ENCODE data around the gene HBD. TPM values are rescaled to one million over a fixed set of nuclear protein-coding genes. Genes with fewer than 3 reads are reported as not detected.

HBD gene
- total RNA-seq, 2 donors from 2014 or later, result not detected

GRCh38 chr11:5246772-5247471 is 12.6 kb upstream of the HBD start:
- no peaks in the 10 kb centered on the region for H3K9me3 ChIP-seq
- no peak overlapping the region for H3K4me3 ChIP-seq
- H3K9ac ChIP-seq (ENCODE audit: low read depth in 2 of 2, low read length in 2 of 2), result no peak overlapping the region
- no peak overlapping the region for H3K27ac ChIP-seq
- no peaks in the 10 kb centered on the region for H3K36me3 ChIP-seq
- no peak for DNase-seq
- H3K4me1 ChIP-seq, result no peaks in the 10 kb centered on the region
- intact Hi-C loops (cut with DNase I), result no loop called here
- H3K27me3 ChIP-seq, result no peaks in the 10 kb centered on the region
- TF ChIP-seq CTCF (IDR thresholded peaks at IDR 0.05), result no peak

GRCh38 chr11:5245155-5245554 is 10.9 kb upstream of the HBD start:
- Histone ChIP-seq H3K36me3 (no peaks in the 10 kb centered on the region), H3K9me3 (no peaks in the 10 kb centered on the region), H3K4me3 (no peak overlapping the region), H3K27me3 (no peaks in the 10 kb centered on the region), H3K4me1 (no peaks in the 10 kb centered on the region), H3K27ac (no peak overlapping the region), H3K9ac (ENCODE audit: low read depth in 2 of 2, low read length in 2 of 2) (no peak overlapping the region)
- intact Hi-C loops (cut with DNase I), result no loop called here
- DNase-seq, result no peak
- TF ChIP-seq CTCF (IDR thresholded peaks at IDR 0.05), result no peak

- H3K9me3 ChIP-seq, result no peaks in the 10 kb centered on the region
- H3K27me3 ChIP-seq, result no peaks in the 10 kb centered on the region
- H3K4me3 ChIP-seq, result no peak overlapping the region
- no peaks in the 10 kb centered on the region for H3K36me3 ChIP-seq
- no peak overlapping the region for H3K9ac ChIP-seq (ENCODE audit: low read depth in 2 of 2, low read length in 2 of 2)
- intact Hi-C loops (cut with DNase I), result no loop called here
- H3K27ac ChIP-seq, result no peak overlapping the region
- H3K4me1 ChIP-seq, result no peaks in the 10 kb centered on the region
- no peak for DNase-seq
- TF ChIP-seq CTCF (IDR thresholded peaks at IDR 0.05), result no peak
These were observed 9.5 kb upstream of the HBD start for GRCh38 chr11:5243816-5244180.

GRCh38 chr11:5242933-5243815 is 8.9 kb upstream of the HBD start:
- intact Hi-C loops (cut with DNase I), result no loop called here
- no peak overlapping the region for H3K27ac ChIP-seq
- no peaks in the 10 kb centered on the region for H3K4me1 ChIP-seq
- DNase-seq, result no peak
- H3K9ac ChIP-seq (ENCODE audit: low read depth in 2 of 2, low read length in 2 of 2), result no peak overlapping the region
- no peaks in the 10 kb centered on the region for H3K27me3 ChIP-seq
- H3K36me3 ChIP-seq, result no peaks in the 10 kb centered on the region
- H3K4me3 ChIP-seq, result no peak overlapping the region
- no peak for TF ChIP-seq CTCF (IDR thresholded peaks at IDR 0.05)
- H3K9me3 ChIP-seq, result no peaks in the 10 kb centered on the region

DNA sequence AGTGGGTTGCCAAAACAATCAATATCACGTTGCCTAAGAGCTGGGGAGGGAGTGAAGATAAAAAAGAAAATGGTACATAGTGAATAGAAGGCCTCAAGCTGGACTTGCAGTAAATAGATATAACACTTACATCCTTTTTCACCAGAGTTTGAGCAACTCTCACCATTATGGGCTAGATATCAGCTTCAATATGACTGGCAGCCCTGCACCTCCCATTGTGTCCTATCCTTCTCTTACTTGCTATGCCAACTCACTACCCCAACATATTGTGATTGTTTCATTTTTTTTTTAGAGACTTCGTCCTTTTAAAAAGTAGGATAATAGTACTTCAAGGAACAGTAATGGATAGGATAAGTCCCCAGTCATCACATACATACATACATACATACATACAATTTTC is 7.9 kb upstream of the HBD start:
- intact Hi-C loops (cut with DNase I), result no loop called here
- Histone ChIP-seq H3K27me3 (no peaks in the 10 kb centered on the region), H3K9me3 (no peaks in the 10 kb centered on the region), H3K36me3 (no peaks in the 10 kb centered on the region), H3K4me1 (no peaks in the 10 kb centered on the region), H3K9ac (ENCODE audit: low read depth in 2 of 2, low read length in 2 of 2) (no peak overlapping the region), H3K27ac (no peak overlapping the region), H3K4me3 (no peak overlapping the region)
- DNase-seq, result no peak
- no peak for TF ChIP-seq CTCF (IDR thresholded peaks at IDR 0.05)
